Measurements from ENCODE around the gene SVIL. TPM values are rescaled to one million over a fixed set of nuclear protein-coding genes. Genes with fewer than 3 reads are reported as not detected.

The SVIL gene
- total and polyA plus RNA-seq, 10 donors: 1.4 to 65.3 (median 20.4) TPM

GRCh38 chr10:29613791-29614190 lies 21.0 kb downstream of the SVIL start:
- H3K27ac ChIP-seq: no peak overlapping the region
- WGBS, 5 donors: 91 to 97% (median 95%) methylated on average over 4 of the region's 4 CpGs
- H3K4me1 ChIP-seq: no peaks in the 10 kb centered on the region
- intact Hi-C loops (cut with DNase I; ENCODE audit: low total_unique reads): no loop called here
- H3K9me3 ChIP-seq: peaks cover 0 to 13% (median 0%) of the 10 kb centered on the region in 8 donors
- H3K27me3 ChIP-seq (replicated peaks in 1 of 7): no peaks in the 10 kb centered on the region
- no peak for DNase-seq
- no peak overlapping the region for H3K4me3 ChIP-seq
- TF ChIP-seq POLR2AphosphoS5 (IDR thresholded peaks at IDR 0.05) (no peak), CTCF (IDR thresholded peaks at IDR 0.05 in 8 of 11, conservative IDR thresholded peaks at IDR 0.05 in 3 of 11) (no peak), POLR2A (IDR thresholded peaks at IDR 0.05) (no peak)
- no peaks in the 10 kb centered on the region for H3K36me3 ChIP-seq

- intact Hi-C loops (cut with DNase I; ENCODE audit: low total_unique reads): no loop called here
- Histone ChIP-seq H3K4me3 (no peak overlapping the region), H3K27me3 (replicated peaks in 1 of 7) (no peaks in the 10 kb centered on the region), H3K27ac (no peak overlapping the region), H3K4me1 (no peaks in the 10 kb centered on the region), H3K36me3 (no peaks in the 10 kb centered on the region), H3K9me3 (peaks cover 0 to 13% (median 0%) of the 10 kb centered on the region in 8 donors)
- no peak for DNase-seq
- no peak for TF ChIP-seq CTCF (IDR thresholded peaks at IDR 0.05 in 8 of 11, conservative IDR thresholded peaks at IDR 0.05 in 3 of 11)
- 78 to 94% (median 89%) methylated on average over 4 to 6 of the region's 6 CpGs for WGBS, 5 donors
Observed at GRCh38 chr10:29613196-29613595, 21.6 kb downstream of the SVIL start.

GRCh38 chr10:29612657-29613056 lies 22.1 kb downstream of the SVIL start:
- H3K27ac ChIP-seq: no peak overlapping the region
- no peaks in the 10 kb centered on the region for H3K4me1 ChIP-seq
- peaks cover 0 to 13% (median 0%) of the 10 kb centered on the region in 8 donors for H3K9me3 ChIP-seq
- H3K36me3 ChIP-seq: no peaks in the 10 kb centered on the region
- no peaks in the 10 kb centered on the region for H3K27me3 ChIP-seq (replicated peaks in 1 of 7)
- intact Hi-C loops (cut with DNase I; ENCODE audit: low total_unique reads): no loop called here
- 85 to 89% (median 89%) methylated on average over 8 of the region's 8 CpGs for WGBS, 5 donors
- no peak overlapping the region for H3K4me3 ChIP-seq
- no peak for TF ChIP-seq CTCF (IDR thresholded peaks at IDR 0.05 in 8 of 11, conservative IDR thresholded peaks at IDR 0.05 in 3 of 11)
- TF ChIP-seq POLR2A (IDR thresholded peaks at IDR 0.05): no peak
- TF ChIP-seq POLR2AphosphoS5 (IDR thresholded peaks at IDR 0.05): no peak
- DNase-seq: no peak

- no peak overlapping the region for H3K27ac ChIP-seq
- peaks cover 0 to 13% (median 0%) of the 10 kb centered on the region in 8 donors for H3K9me3 ChIP-seq
- intact Hi-C loops (cut with DNase I; ENCODE audit: low total_unique reads): no loop called here
- H3K4me3 ChIP-seq: no peak overlapping the region
- H3K4me1 ChIP-seq: no peaks in the 10 kb centered on the region
- no peak for DNase-seq
- H3K36me3 ChIP-seq: no peaks in the 10 kb centered on the region
- H3K27me3 ChIP-seq (replicated peaks in 1 of 7): no peaks in the 10 kb centered on the region
- 78 to 94% (median 88%) methylated on average over 6 of the region's 6 CpGs for WGBS, 5 donors
- no peak for TF ChIP-seq POLR2AphosphoS5 (IDR thresholded peaks at IDR 0.05)
- no peak for TF ChIP-seq POLR2A (IDR thresholded peaks at IDR 0.05)
- no peak for TF ChIP-seq CTCF (IDR thresholded peaks at IDR 0.05 in 8 of 11, conservative IDR thresholded peaks at IDR 0.05 in 3 of 11)
Observed at GRCh38 chr10:29611781-29612381, 22.9 kb downstream of the SVIL start.

All from spleen (tissue), 11 donors.